ENCODE data around the gene LMAN1.

GRCh38 chr18:59374128-59374527 is 15.1 kb upstream of the LMAN1 start:
- no peak for TF ChIP-seq ZNF562 (CRISPR knock-in tag; IDR thresholded peaks at IDR 0.05; ENCODE audit: borderline replicate concordance)
- TF ChIP-seq CTCF (CRISPR knock-in tag; IDR thresholded peaks at IDR 0.05) = no peak
- TF ChIP-seq, protein P1, sequence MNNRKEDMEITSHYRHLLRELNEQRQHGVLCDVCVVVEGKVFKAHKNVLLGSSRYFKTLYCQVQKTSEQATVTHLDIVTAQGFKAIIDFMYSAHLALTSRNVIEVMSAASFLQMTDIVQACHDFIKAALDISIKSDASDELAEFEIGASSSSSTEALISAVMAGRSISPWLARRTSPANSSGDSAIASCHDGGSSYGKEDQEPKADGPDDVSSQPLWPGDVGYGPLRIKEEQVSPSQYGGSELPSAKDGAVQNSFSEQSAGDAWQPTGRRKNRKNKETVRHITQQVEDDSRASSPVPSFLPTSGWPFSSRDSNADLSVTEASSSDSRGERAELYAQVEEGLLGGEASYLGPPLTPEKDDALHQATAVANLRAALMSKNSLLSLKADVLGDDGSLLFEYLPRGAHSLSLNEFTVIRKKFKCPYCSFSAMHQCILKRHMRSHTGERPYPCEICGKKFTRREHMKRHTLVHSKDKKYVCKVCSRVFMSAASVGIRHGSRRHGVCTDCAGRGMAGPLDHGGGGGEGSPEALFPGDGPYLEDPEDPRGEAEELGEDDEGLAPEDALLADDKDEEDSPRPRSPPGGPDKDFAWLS (CRISPR knock-in tag; IDR thresholded peaks at IDR 0.05; ENCODE audit: borderline replicate concordance) = no peak
- no peak for TF ChIP-seq HNRNPH1 (optimal IDR thresholded peaks at IDR 0.05; ENCODE audit: low read depth, low read length)
- TF ChIP-seq POLR2A (IDR thresholded peaks at IDR 0.05; ENCODE audit: insufficient read depth in 1 of 2, low read depth in 2 of 2, low read length in 2 of 2) = no peak
- no peak for TF ChIP-seq CHD2 (IDR thresholded peaks at IDR 0.05; ENCODE audit: low read depth, low read length)
- no peak for TF ChIP-seq KLF16 (CRISPR knock-in tag; IDR thresholded peaks at IDR 0.05)
